Activated CD8-positive, alpha-beta T cell treated with anti-CD3 and anti-CD28 coated beads, Interleukin-2, amount 10 ng/mL, durations not matched to agents 7 days and 5 days (primary cell): ENCODE measurements around the gene DEFB116. TPM values are rescaled to one million over a fixed set of nuclear protein-coding genes. Genes with fewer than 3 reads are reported as not detected.
"Not testable (repeated sequence)": the region's sequence is repeated elsewhere in the genome, so short reads cannot be mapped to it uniquely, and the experiment has no call there.

Experiments
- ATAC-seq: fragments of 150-1000 bp; cut with Tn5 transposase; one replicate; pipeline ENCODE4 v1.10.0; 2021; ENCODE audit warnings: moderate library complexity
- CTCF ChIA-PET: fragments of 350-600 bp; sonication (Branson Sonifier 250); formaldehyde crosslinking; loops from one replicate; lab custom pipeline; 2021; ENCODE audit warnings: antibody characterized with exemption; lab: Charles Lee
- POLR2A ChIA-PET: fragments of 350-600 bp; sonication (Branson Sonifier 250); formaldehyde crosslinking; loops from one replicate; lab custom pipeline; 2021; ENCODE audit warnings: antibody characterized with exemption; lab: Charles Lee
- DNase-seq: peaks from one replicate; pipeline ENCODE4 v3.0.0-alpha.2; 2020
- H3K27ac Mint-ChIP-seq: one replicate; pipeline ENCODE4 v1.8.0; 2021; ENCODE audit warnings: mild to moderate bottlenecking, mixed read lengths
- H3K27me3 Mint-ChIP-seq: one replicate; pipeline ENCODE4 v1.8.0; 2021; ENCODE audit warnings: low read depth, mixed read lengths
- H3K36me3 Mint-ChIP-seq: one replicate; pipeline ENCODE4 v1.8.0; 2021; ENCODE audit warnings: low read depth, mixed read lengths
- H3K4me1 Mint-ChIP-seq: one replicate; pipeline ENCODE4 v1.8.0; 2021; ENCODE audit warnings: low read depth, mixed read lengths
- H3K4me3 Mint-ChIP-seq: one replicate; pipeline ENCODE4 v1.8.0; 2021; ENCODE audit warnings: mild to moderate bottlenecking, mixed read lengths
- H3K9me3 Mint-ChIP-seq: one replicate; pipeline ENCODE4 v1.8.0; 2022; ENCODE audit warnings: mixed read lengths; ENCODE audit not compliant: insufficient read depth
- total RNA-seq, 2 experiments: library from RNA; stranded (reverse); gene quantifications; one replicate each; pipeline ENCODE4 v1.2.3, GENCODE V29; 2021

DEFB116 gene
- not detected for total RNA-seq

DNA sequence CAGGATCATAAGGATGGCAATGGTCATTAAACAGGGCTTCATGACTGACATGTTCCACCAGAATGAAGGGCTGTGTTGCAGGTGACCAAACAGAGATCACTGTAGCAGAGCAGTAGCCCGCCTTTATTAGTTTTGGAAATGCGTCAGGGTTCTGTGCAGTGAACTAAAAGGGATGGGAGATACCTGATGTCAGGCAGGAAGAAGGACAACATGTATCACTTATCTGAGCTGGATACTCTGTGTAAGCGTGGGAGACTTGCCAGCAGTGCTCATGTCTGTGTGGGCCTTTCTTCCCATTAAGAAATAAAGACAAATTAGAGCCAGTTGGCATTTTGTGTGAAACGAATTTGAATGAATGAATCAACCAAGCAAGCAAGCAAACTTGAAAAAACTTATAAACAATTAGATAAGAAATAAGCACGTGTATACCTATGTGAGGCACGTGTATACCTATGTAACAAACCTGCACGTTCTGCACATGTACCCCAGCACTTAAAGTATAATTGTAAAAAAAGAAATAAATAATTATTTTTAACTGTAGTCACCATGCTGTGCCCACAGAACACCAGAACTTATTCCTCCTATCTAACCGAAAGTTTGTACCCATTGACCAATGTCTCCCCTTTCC, at the start of gene DEFB116:
Gene DEFB116, minus strand, starts transcription at position 51 of the 628 bp plus-strand sequence. Its CDS starts 0 bp downstream, at position 51.
- Mint-ChIP-seq H3K4me3 (no peak within 1 kb of the TSS), H3K27me3 (no peaks in the 10 kb centered on the region), H3K4me1 (no peaks in the 10 kb centered on the region), H3K9me3 (no peaks in the 10 kb centered on the region), H3K36me3 (no peaks in the 10 kb centered on the region), H3K27ac (no peak within 1 kb of the TSS)
- DNase-seq (no peak), ATAC-seq (no peak)
- ChIA-PET POLR2A (no interaction called here), CTCF (no interaction called here)

GRCh38 chr20:31355981-31356380, 47.6 kb upstream of the DEFB116 start:
- POLR2A ChIA-PET = no interaction called here
- Mint-ChIP-seq H3K4me1 (no peaks in the 10 kb centered on the region), H3K4me3 (no peak overlapping the region), H3K27ac (no peak overlapping the region), H3K36me3 (no peaks in the 10 kb centered on the region), H3K9me3 (no peaks in the 10 kb centered on the region), H3K27me3 (no peaks in the 10 kb centered on the region)
- ATAC-seq (no peak), DNase-seq (no peak)
- CTCF ChIA-PET = no interaction called here

GRCh38 chr20:31341470-31341869, 33.1 kb upstream of the DEFB116 start:
- POLR2A ChIA-PET = no interaction called here
- no peak overlapping the region for H3K4me3 Mint-ChIP-seq
- ATAC-seq = no peak

GRCh38 chr20:31330893-31331292, 22.5 kb upstream of the DEFB116 start:
- H3K27ac Mint-ChIP-seq = no peak overlapping the region

More at GRCh38 chr20:31341470-31341869, 33.1 kb upstream of the DEFB116 start:
- H3K4me1 Mint-ChIP-seq = no peaks in the 10 kb centered on the region
- no peaks in the 10 kb centered on the region for H3K36me3 Mint-ChIP-seq
- H3K27me3 Mint-ChIP-seq = no peaks in the 10 kb centered on the region
- CTCF ChIA-PET = no interaction called here
- H3K9me3 Mint-ChIP-seq = no peaks in the 10 kb centered on the region
- no peak overlapping the region for H3K27ac Mint-ChIP-seq
- DNase-seq = no peak

GRCh38 chr20:31322504-31322903, 14.1 kb upstream of the DEFB116 start:
- Mint-ChIP-seq H3K36me3 (no peaks in the 10 kb centered on the region), H3K27me3 (no peaks in the 10 kb centered on the region), H3K4me1 (no peaks in the 10 kb centered on the region), H3K4me3 (no peak overlapping the region), H3K9me3 (no peaks in the 10 kb centered on the region), H3K27ac (no peak overlapping the region)
- CTCF ChIA-PET = no interaction called here
- POLR2A ChIA-PET = no interaction called here
- DNase-seq (no peak), ATAC-seq (no peak)

More at GRCh38 chr20:31330893-31331292, 22.5 kb upstream of the DEFB116 start:
- CTCF ChIA-PET = no interaction called here
- DNase-seq = no peak
- no peaks in the 10 kb centered on the region for H3K27me3 Mint-ChIP-seq
- H3K4me3 Mint-ChIP-seq = no peak overlapping the region
- no peaks in the 10 kb centered on the region for H3K36me3 Mint-ChIP-seq
- ATAC-seq = no peak
- H3K9me3 Mint-ChIP-seq = peaks cover 7% of the 10 kb centered on the region
- POLR2A ChIA-PET = no interaction called here
- no peaks in the 10 kb centered on the region for H3K4me1 Mint-ChIP-seq

- DNase-seq, H3K27ac Mint-ChIP-seq, H3K36me3 Mint-ChIP-seq, ATAC-seq, POLR2A ChIA-PET, H3K27me3 Mint-ChIP-seq, H3K4me1 Mint-ChIP-seq, CTCF ChIA-PET, H3K4me3 Mint-ChIP-seq: not testable (repeated sequence)
- H3K9me3 Mint-ChIP-seq = peaks cover 17% of the 10 kb centered on the region
Measured at GRCh38 chr20:31284964-31285363, 23.4 kb downstream of the DEFB116 start.

DNA sequence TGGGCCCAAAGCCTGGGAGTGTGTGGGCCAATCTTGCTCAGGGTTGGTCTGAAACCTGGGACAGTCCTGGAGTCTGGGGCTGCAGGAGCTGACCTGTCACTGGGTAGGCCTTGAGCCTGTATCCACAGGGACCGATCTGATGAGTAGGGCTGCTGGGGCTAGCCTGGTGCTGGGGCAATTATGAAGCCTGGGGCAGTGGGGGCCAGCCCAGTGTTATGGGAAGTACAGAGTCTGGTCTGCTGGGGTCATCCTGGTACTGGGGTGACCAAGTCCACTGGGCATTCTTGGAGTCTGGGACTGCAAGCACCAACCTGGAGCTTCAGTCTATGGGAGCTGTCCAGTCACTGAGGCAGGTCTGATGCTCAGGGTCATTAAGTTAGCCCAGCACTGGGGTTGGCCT, 30.2 kb downstream of the DEFB116 start:
- ChIA-PET CTCF (no interaction called here), POLR2A (no interaction called here)
- no peak for ATAC-seq
- H3K36me3 Mint-ChIP-seq = no peaks in the 10 kb centered on the region
- H3K4me3 Mint-ChIP-seq = no peak overlapping the region
- no peaks in the 10 kb centered on the region for H3K4me1 Mint-ChIP-seq
- peaks cover 24% of the 10 kb centered on the region for H3K9me3 Mint-ChIP-seq
- no peak overlapping the region for H3K27ac Mint-ChIP-seq
- no peak for DNase-seq
- no peaks in the 10 kb centered on the region for H3K27me3 Mint-ChIP-seq

- ATAC-seq = no peak
- Mint-ChIP-seq H3K4me3 (no peak overlapping the region), H3K27me3 (no peaks in the 10 kb centered on the region), H3K27ac (no peak overlapping the region), H3K36me3 (no peaks in the 10 kb centered on the region), H3K9me3 (peaks cover 41% of the 10 kb centered on the region), H3K4me1 (no peaks in the 10 kb centered on the region)
- ChIA-PET CTCF (no interaction called here), POLR2A (no interaction called here)
- DNase-seq = no peak
Measured at GRCh38 chr20:31274441-31274840, 33.9 kb downstream of the DEFB116 start.

- ChIA-PET POLR2A (no interaction called here), CTCF (interaction anchor here (0.7 to 1.6 kb wide), 2 partner anchors 54 to 242 kb away, joined by 3 to 6 read pairs; no protein-coding TSS in a partner anchor)
- no peaks in the 10 kb centered on the region for H3K4me1 Mint-ChIP-seq
- H3K4me3 Mint-ChIP-seq = no peak overlapping the region
- ATAC-seq (no peak), DNase-seq (no peak)
- H3K36me3 Mint-ChIP-seq = no peaks in the 10 kb centered on the region
- peaks cover 11% of the 10 kb centered on the region for H3K9me3 Mint-ChIP-seq
- H3K27me3 Mint-ChIP-seq = no peaks in the 10 kb centered on the region
- H3K27ac Mint-ChIP-seq = no peak overlapping the region
Measured at GRCh38 chr20:31260326-31260932, 48.0 kb downstream of the DEFB116 start.

DNA sequence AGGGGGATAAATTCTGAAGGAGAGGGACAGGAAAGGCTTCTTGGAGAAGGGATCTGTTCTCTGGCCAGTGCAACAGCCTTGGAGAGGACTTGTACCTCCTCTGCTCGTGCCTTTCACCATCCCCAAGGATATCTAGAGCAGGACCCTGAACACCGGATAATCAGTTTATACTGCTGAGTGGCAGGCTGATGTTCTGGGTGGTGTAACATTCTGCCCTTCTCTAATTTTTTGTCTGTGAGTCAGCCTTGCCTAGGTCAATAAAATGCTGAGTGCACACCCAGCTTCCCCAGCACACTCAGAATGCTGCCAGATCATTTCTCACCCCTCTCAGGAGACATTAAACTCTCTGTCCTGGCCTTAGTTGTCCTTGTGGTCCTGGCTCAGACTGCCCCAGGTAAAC, 51.0 kb downstream of the DEFB116 start, which contains the start of gene DEFB115:
Gene DEFB115, plus strand, starts transcription at position 301 of the 400 bp plus-strand sequence. Its CDS starts 0 bp downstream, at position 301.
- Mint-ChIP-seq H3K36me3 (no peaks in the 10 kb centered on the region), H3K27me3 (no peaks in the 10 kb centered on the region), H3K4me3 (no peak within 1 kb of the TSS), H3K27ac (no peak within 1 kb of the TSS), H3K9me3 (peaks cover 15% of the 10 kb centered on the region), H3K4me1 (no peaks in the 10 kb centered on the region)
- ATAC-seq (no peak), DNase-seq (no peak)
- ChIA-PET CTCF (no interaction called here), POLR2A (no interaction called here)

GRCh38 chr20:31256959-31257358, 51.4 kb downstream of the DEFB116 start:
- H3K27ac Mint-ChIP-seq = no peak overlapping the region
- no peaks in the 10 kb centered on the region for H3K4me1 Mint-ChIP-seq
- H3K4me3 Mint-ChIP-seq = no peak overlapping the region
- no peaks in the 10 kb centered on the region for H3K27me3 Mint-ChIP-seq
- H3K9me3 Mint-ChIP-seq = peaks cover 19% of the 10 kb centered on the region
- ChIA-PET CTCF (no interaction called here), POLR2A (no interaction called here)
- H3K36me3 Mint-ChIP-seq = no peaks in the 10 kb centered on the region
- ATAC-seq (no peak), DNase-seq (no peak)
